ENCODE data around the gene RPN2.

Gene RPN2

GRCh38 chr20:37188787-37189186 lies 9.7 kb downstream of the RPN2 start:
- no peak for DNase-seq

- DNase-seq, result no peak
Measured at GRCh38 chr20:37189416-37190016, 10.4 kb downstream of the RPN2 start.

GRCh38 chr20:37190354-37191112 lies 11.4 kb downstream of the RPN2 start:
- no peak for DNase-seq

GRCh38 chr20:37192137-37192854 lies 13.2 kb downstream of the RPN2 start:
- DNase-seq, result peak; percentile 71

GRCh38 chr20:37193226-37193625 lies 14.1 kb downstream of the RPN2 start:
- DNase-seq, result no peak

GRCh38 chr20:37193821-37194220 lies 14.7 kb downstream of the RPN2 start:
- DNase-seq, result no peak

GRCh38 chr20:37194621-37195417 lies 15.7 kb downstream of the RPN2 start:
- no peak for DNase-seq

- DNase-seq, result no peak
Measured at GRCh38 chr20:37198932-37199660, 20.0 kb downstream of the RPN2 start.

- DNase-seq, result no peak
Measured at GRCh38 chr20:37200376-37200775, 21.2 kb downstream of the RPN2 start.

GRCh38 chr20:37200926-37201826 lies 22.0 kb downstream of the RPN2 start:
- no peak for DNase-seq

GRCh38 chr20:37201827-37202162 lies 22.7 kb downstream of the RPN2 start:
- DNase-seq, result no peak

GRCh38 chr20:37202267-37202943 lies 23.3 kb downstream of the RPN2 start:
- no peak for DNase-seq

- DNase-seq, result no peak
Measured at GRCh38 chr20:37204056-37204455, 24.9 kb downstream of the RPN2 start.

- DNase-seq, result no peak
Measured at GRCh38 chr20:37205130-37205529, 26.0 kb downstream of the RPN2 start.

- no peak for DNase-seq
Measured at GRCh38 chr20:37205794-37206193, 26.7 kb downstream of the RPN2 start.

GRCh38 chr20:37207171-37207570 lies 28.0 kb downstream of the RPN2 start:
- DNase-seq, result no peak

GRCh38 chr20:37209193-37209592 lies 30.1 kb downstream of the RPN2 start:
- no peak for DNase-seq

GRCh38 chr20:37209661-37210314 lies 30.7 kb downstream of the RPN2 start:
- DNase-seq, result no peak

GRCh38 chr20:37218441-37218840 lies 39.3 kb downstream of the RPN2 start:
- DNase-seq, result no peak

GRCh38 chr20:37218976-37219375 lies 39.8 kb downstream of the RPN2 start:
- DNase-seq, result no peak

Measured in stimulated activated CD4-positive, alpha-beta T cell treated with anti-CD3 and anti-CD28 coated beads, Interleukin-4, amount 100 ng/mL, for 1 hour (primary cell).